ENCODE measurements around the gene DENND4A.

The DENND4A gene

GRCh38 chr15:65792138-65792987, at the start of gene DENND4A:
Gene DENND4A, minus strand, starts transcription at chr15:65792293. Its CDS starts 35,843 bp downstream, at chr15:65756450.
- peak; percentile 100 for DNase-seq

- DNase-seq = no peak
These were observed 49.2 kb upstream of the DENND4A start for GRCh38 chr15:65841121-65841930.

GRCh38 chr15:65839985-65840384, 47.9 kb upstream of the DENND4A start:
- no peak for DNase-seq

GRCh38 chr15:65839354-65839901, 47.3 kb upstream of the DENND4A start:
- DNase-seq = no peak

- no peak for DNase-seq
These were observed 45.5 kb upstream of the DENND4A start for GRCh38 chr15:65837301-65838294.

- DNase-seq = no peak
These were observed 44.6 kb upstream of the DENND4A start for GRCh38 chr15:65836665-65837064.

GRCh38 chr15:65835447-65835846, 43.4 kb upstream of the DENND4A start:
- DNase-seq = no peak

GRCh38 chr15:65834603-65835282, 42.6 kb upstream of the DENND4A start:
- DNase-seq = no peak

GRCh38 chr15:65833501-65834205, 41.6 kb upstream of the DENND4A start:
- DNase-seq = no peak

GRCh38 chr15:65832549-65833364, 40.7 kb upstream of the DENND4A start:
- DNase-seq = peak; percentile 91

GRCh38 chr15:65829130-65829764, 37.2 kb upstream of the DENND4A start:
- DNase-seq = no peak

GRCh38 chr15:65828585-65828984, 36.5 kb upstream of the DENND4A start:
- no peak for DNase-seq

- no peak for DNase-seq
These were observed 35.0 kb upstream of the DENND4A start for GRCh38 chr15:65827065-65827464.

- no peak for DNase-seq
These were observed 33.0 kb upstream of the DENND4A start for GRCh38 chr15:65824941-65825544.

- DNase-seq = peak; percentile 50
These were observed 32.1 kb upstream of the DENND4A start for GRCh38 chr15:65824031-65824743.

- DNase-seq = peak; percentile 33
These were observed 30.2 kb upstream of the DENND4A start for GRCh38 chr15:65822316-65822715.

GRCh38 chr15:65821070-65821469, 29.0 kb upstream of the DENND4A start:
- DNase-seq = no peak

- DNase-seq = no peak
These were observed 27.5 kb upstream of the DENND4A start for GRCh38 chr15:65819563-65819960.
